Activated CD4-positive, alpha-beta T cell treated with anti-CD3 and anti-CD28 coated beads for 4 hours (primary cell): ENCODE measurements around the gene ATP8A2.
"Not testable (repeated sequence)": the region's sequence is repeated elsewhere in the genome, so short reads cannot be mapped to it uniquely, and the experiment has no call there.

Source experiments
- DNase-seq, 2 donors: peaks; one replicate each; pipeline ENCODE4 v3.0.0-alpha.2; 2020

Gene ATP8A2

GRCh38 chr13:26058704-26059103, 686.9 kb downstream of the ATP8A2 start:
- no peak for DNase-seq

GRCh38 chr13:26060357-26060756, 688.6 kb downstream of the ATP8A2 start:
- DNase-seq: no peak

- DNase-seq: no peak
Measured at GRCh38 chr13:26061256-26061655, 689.5 kb downstream of the ATP8A2 start.

- no peak for DNase-seq
Measured at GRCh38 chr13:26061947-26062346, 690.2 kb downstream of the ATP8A2 start.

- peak; percentile 24 to 57 for DNase-seq
Measured at GRCh38 chr13:26062853-26063444, 691.2 kb downstream of the ATP8A2 start.

- DNase-seq: not testable (repeated sequence)
Measured at GRCh38 chr13:26066492-26066891, 694.7 kb downstream of the ATP8A2 start.

- no peak for DNase-seq
Measured at GRCh38 chr13:26067601-26068000, 695.8 kb downstream of the ATP8A2 start.

GRCh38 chr13:26068372-26068771, 696.6 kb downstream of the ATP8A2 start:
- DNase-seq: not testable (repeated sequence)

GRCh38 chr13:26069642-26070041, 697.9 kb downstream of the ATP8A2 start:
- not testable (repeated sequence) for DNase-seq

- no peak for DNase-seq
Measured at GRCh38 chr13:26071691-26072090, 699.9 kb downstream of the ATP8A2 start.

- DNase-seq: not testable (repeated sequence)
Measured at GRCh38 chr13:26072335-26072734, 700.6 kb downstream of the ATP8A2 start.

- no peak for DNase-seq
Measured at GRCh38 chr13:26074706-26075105, 702.9 kb downstream of the ATP8A2 start.
